Measurements from ENCODE around the gene MATN1.

DNA sequence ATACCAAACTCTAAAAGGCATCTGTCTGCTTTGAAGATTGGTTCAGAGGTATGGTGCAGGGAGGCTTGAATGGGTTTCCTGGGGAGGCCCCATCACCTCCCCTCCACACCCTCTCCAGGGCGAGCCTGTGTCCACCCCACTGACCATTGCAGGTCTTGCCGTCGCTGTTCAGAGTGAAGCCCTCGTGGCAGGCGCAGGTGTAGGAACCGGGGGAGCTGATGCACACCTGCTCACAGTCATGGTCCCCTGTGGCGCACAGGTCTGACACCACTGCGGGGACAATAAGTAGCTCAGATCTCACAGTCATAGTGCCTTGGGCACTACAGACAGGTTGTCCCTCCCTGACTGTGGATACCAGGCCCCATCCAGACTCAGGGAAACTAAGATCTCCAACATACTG, 6.7 kb downstream of the MATN1 start:
- TF ChIP-seq CTCF (IDR thresholded peaks at IDR 0.05) (no peak), POLR2A (IDR thresholded peaks at IDR 0.05) (no peak), EP300 (IDR thresholded peaks at IDR 0.05) (no peak)
